NCI-H526 (cell line): ENCODE results near the gene SEPTIN10.
"Not testable (repeated sequence)": the region's sequence is repeated elsewhere in the genome, so short reads cannot be mapped to it uniquely, and the experiment has no call there.

Experiments
- DNase-seq, 2 experiments: peaks; one replicate each; lab custom pipeline; 2025; lab: John Stamatoyannopoulos, UW

Gene SEPTIN10

DNA sequence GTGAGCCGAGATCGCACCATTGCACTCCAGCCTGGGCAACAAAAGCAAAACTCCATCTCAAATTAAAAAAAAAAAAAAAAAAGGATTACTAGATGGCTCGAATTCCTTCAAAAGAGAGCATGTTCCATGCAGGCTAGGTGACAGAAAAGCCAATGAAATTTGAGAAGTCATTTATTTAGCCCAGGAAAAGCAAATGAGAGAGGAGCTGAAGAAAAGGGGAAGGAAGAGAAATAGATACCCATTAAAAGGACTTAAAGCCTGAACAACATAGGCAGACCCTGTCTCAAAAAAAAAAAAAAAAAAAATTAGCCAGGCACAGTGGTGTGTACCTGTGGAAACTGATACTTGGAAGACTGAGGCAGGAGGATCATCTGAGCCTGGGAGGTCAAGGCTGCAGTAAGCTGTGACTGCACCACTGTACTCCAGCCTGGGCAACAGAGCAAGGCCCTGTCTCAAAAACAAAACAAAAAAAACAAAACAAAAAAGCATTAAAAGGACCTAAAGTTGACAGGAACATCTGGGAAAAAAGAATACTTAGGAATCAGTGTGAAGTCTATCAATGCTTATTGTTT is 11.1 kb downstream of the SEPTIN10 start:
- no peak for DNase-seq

- DNase-seq: no peak
Observed at GRCh38 chr2:109601783-109602182, 12.0 kb downstream of the SEPTIN10 start.

- no peak for DNase-seq
Observed at GRCh38 chr2:109597283-109597682, 16.5 kb downstream of the SEPTIN10 start.

DNA sequence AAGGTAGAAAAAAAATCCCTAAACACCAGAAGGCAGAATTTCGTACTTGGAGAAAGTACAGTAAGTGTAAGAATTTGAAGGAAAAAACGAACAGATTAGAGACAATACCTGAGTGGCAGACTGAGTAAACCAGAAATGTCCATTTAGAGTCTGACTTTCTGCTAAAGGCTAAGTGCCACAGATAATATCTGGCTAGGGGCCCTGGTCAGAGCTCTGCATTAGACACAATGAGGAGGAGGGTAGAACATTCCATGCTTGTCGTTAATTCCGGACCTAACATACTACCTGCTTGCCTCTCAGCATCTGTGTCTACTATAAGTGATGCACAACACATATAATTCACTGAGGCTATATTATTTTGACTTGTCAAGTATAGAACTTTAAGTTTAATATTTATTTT is 18.1 kb downstream of the SEPTIN10 start:
- DNase-seq: no peak

DNA sequence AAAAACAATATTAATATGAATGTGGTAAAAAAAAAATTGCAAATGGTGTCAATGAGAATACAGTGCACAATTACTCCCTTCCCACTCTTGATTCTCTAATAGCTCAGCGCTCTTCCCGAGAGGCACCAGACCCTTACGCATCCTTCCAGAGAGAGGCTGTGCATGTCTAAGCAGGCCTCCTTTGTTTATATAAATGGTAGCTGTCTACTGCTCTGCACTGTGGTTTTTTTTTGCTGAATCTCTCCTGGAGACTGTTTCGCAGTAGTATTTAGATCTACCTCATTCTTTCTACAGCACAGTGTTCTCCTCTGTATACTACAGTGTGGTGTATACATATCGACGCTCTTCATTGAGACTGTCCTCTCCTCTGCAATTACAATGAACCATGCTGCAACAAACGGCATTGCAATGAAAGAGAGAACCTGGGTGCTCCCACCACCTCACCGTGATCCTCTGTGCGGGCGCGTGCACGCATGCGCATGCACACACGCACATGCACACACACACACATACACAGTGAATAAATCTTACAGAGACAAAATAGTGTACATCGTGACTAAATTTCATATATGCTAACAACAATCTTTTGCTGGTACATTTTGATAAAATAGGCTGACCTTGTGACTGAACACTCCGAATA is 19.4 kb downstream of the SEPTIN10 start:
- peak in 1 of 2 experiments; percentile 4 for DNase-seq

DNA sequence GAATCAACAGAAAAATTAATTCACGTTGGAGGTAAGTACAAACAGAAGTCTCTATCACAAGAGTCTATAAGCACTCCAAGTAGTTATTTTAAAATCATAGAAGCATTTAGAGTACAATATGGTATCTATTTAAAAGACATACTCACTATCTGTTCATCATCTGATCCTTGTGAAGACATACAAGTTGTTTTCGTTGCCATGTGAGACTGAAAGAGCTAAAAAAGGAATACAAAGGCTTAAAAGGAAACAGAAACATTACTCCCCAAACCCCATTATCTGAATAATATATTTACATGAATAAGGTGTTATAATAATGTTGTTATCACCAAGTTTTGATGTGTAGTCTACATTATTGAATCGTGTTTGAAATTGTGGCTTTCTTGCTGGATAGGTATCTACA is 20.9 kb downstream of the SEPTIN10 start:
- DNase-seq: no peak

- DNase-seq: no peak
Observed at GRCh38 chr2:109591206-109591605, 22.6 kb downstream of the SEPTIN10 start.

DNA sequence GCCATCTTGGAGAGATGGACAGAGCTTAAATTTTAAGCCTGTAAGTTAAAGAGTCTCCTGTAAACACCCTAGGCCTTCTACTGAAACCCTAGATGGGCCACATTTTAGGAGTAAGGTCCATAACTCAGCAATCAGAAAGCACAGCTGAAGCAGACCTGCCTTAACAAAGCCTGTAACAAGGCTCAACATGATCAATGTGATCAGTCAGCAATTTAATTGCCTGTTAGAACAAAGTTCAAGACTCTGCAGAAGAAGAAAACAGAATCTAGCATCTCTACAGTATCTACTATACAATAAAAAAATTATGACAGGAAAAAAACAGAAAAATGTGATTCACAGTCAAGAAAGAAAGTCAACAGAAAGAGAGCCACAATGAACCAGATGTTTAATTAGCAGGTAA is 27.1 kb downstream of the SEPTIN10 start:
- no peak for DNase-seq

DNA sequence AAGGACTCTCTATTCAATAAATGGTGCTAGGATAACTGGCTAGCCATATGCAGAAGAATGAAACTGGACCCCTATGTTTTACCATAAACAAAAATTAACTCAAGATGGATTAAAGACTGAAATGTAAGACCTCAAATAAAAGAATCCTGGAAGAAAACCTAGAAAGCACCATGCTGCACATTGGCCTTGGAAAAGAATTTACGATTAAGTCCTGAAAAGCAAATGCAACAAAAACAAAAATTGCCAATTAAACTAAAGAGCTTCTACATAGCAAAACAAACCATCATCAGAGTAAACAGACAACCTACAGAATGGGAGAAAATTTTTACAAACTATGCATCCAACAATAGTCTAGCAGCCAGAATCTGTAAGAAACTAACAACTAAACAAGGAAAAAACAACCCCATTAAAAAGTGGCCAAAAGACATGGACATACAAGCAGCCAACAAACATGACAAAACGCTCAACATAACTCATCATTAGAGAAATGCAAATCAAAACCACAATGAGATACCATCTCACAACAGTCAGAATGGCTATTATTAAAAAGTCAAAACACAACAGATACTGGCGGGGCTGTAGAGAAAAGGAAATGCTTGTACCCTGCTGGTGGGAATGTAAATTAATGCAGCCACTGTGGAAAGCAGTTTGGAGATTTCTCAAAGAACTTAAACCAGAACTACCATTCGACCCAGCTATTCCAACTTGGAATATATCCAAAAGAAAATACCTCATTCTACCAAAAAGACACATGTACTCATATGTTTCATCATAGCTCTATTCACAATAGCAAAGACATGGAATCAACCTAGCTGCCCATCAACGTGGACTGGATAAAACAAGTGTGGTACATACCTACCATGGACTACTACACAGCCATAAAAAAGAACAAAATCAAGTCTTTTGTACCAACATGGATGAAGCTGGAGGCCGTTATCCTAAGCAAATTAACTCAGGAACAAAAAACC is 30.6 kb downstream of the SEPTIN10 start:
- peak; percentile 54 to 64 for DNase-seq

- DNase-seq: not testable (repeated sequence)
Observed at GRCh38 chr2:109577630-109578029, 36.1 kb downstream of the SEPTIN10 start.

GRCh38 chr2:109575373-109575772 is 38.4 kb downstream of the SEPTIN10 start:
- no peak for DNase-seq

DNA sequence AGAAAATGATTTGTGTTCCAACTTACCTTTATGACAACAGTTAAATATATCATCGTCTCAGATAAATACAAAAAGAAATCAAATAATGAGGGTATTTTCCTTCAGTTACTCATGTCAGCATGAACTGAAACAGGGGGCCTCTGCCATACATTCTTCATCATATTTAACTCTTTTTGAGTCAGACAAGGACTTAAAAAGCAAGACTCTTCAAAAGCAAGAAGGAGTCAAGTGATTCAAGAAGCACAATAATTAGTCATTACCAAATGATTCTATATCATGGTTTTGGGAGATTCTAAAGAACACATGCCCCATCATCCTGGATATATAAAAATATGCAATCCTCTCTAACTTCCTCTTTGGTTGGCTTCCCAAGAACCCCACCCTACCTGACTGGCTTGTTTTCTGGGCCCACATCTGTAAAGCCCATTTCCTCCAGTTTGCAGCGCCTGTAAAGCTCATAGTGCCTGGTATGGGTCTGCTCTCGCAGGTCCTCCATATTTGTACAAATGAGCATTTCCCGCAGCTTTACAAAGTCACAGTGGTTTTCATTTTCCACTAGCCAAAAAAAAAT is 49.7 kb downstream of the SEPTIN10 start:
- no peak for DNase-seq

- DNase-seq: no peak
Observed at GRCh38 chr2:109563288-109563687, 50.5 kb downstream of the SEPTIN10 start.

GRCh38 chr2:109562421-109562820 is 51.3 kb downstream of the SEPTIN10 start:
- no peak for DNase-seq

- DNase-seq: no peak
Observed at GRCh38 chr2:109560265-109560664, 53.5 kb downstream of the SEPTIN10 start.

- no peak for DNase-seq
Observed at GRCh38 chr2:109558076-109558882, 55.5 kb downstream of the SEPTIN10 start.

GRCh38 chr2:109557309-109557708 is 56.5 kb downstream of the SEPTIN10 start:
- no peak for DNase-seq

GRCh38 chr2:109555346-109555900 is 58.3 kb downstream of the SEPTIN10 start:
- DNase-seq: no peak

GRCh38 chr2:109554758-109555157 is 59.0 kb downstream of the SEPTIN10 start:
- no peak for DNase-seq

DNA sequence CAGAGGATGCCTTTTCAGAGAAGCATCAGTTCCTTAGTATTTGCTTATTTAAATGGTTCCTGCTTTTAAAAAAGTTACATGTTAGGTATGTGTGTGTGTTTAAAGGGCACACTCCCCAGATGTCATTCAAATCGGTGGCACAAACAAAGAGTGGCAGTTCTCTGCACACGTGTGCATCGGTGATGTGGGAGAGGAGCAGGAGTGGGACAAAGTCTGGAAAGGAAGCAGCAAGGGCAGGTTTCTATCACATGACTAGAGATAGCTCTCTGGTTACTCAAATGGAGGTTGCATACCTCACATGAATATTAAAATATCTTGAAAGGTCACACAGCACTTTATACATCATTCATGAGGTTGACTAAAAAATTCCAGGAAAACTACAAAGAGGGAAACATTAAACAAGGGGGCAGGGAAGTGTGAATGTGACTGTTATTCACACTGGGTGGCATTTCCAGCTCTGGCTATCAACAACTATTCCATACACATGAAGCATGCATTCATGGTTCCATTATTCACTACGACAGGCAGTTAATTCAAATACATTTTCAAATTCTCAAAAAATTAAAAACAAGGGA is 64.7 kb downstream of the SEPTIN10 start:
- DNase-seq: no peak

DNA sequence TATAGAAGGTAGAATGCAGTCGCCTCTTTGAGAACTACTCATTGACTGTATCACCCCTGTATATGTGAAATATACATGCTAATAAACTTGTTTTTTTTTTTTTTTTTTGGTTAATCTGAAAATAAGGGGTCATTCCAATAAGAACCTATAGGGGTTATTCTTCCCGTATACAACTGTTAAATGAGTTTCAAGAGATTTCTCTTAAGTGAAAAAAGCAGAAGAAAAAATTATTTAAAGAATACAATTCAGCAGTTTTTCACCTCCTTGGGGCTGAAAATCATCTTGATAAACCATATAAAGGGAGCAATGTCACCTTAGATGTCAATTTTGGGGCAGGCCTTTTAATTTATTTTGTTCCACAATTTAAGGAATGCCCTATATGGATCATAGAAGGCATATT is 66.5 kb downstream of the SEPTIN10 start:
- no peak for DNase-seq
